AG04449 (cell line): ENCODE data around the gene FABP3.

Experiments
- CTCF ChIA-PET: fragments of 350-600 bp; formaldehyde crosslinking; extraction: SDS; loops from one replicate; lab custom pipeline; 2021; ENCODE audit warnings: antibody characterized with exemption; lab: Yijun Ruan, JAX
- POLR2A ChIA-PET: fragments of 400-600, 350-600 bp; formaldehyde crosslinking; extraction: SDS; loops from one replicate; lab custom pipeline; 2020; ENCODE audit warnings: antibody characterized with exemption, inconsistent platforms; lab: Yijun Ruan, JAX
- DNase-seq: peaks from one replicate; pipeline ENCODE4 v3.0.0-alpha.2; 2010; ENCODE audit warnings: low read depth, low spot score
- H3K4me3 ChIP-seq: 2 replicates; pipeline ENCODE4 v1.5.1; 2011; ENCODE audit warnings: low read depth, mild to moderate bottlenecking, control low read depth, low read length
- TF ChIP-seq, protein P1 (sequence below): IDR thresholded peaks from one replicate; pipeline ENCODE4 v1.5.1; 2011; ENCODE audit warnings: mild to moderate bottlenecking, moderate library complexity, low read length, control low read depth, inconsistent platforms; ENCODE audit not compliant: insufficient read depth; ENCODE audit errors: missing control alignments

Gene FABP3

DNA sequence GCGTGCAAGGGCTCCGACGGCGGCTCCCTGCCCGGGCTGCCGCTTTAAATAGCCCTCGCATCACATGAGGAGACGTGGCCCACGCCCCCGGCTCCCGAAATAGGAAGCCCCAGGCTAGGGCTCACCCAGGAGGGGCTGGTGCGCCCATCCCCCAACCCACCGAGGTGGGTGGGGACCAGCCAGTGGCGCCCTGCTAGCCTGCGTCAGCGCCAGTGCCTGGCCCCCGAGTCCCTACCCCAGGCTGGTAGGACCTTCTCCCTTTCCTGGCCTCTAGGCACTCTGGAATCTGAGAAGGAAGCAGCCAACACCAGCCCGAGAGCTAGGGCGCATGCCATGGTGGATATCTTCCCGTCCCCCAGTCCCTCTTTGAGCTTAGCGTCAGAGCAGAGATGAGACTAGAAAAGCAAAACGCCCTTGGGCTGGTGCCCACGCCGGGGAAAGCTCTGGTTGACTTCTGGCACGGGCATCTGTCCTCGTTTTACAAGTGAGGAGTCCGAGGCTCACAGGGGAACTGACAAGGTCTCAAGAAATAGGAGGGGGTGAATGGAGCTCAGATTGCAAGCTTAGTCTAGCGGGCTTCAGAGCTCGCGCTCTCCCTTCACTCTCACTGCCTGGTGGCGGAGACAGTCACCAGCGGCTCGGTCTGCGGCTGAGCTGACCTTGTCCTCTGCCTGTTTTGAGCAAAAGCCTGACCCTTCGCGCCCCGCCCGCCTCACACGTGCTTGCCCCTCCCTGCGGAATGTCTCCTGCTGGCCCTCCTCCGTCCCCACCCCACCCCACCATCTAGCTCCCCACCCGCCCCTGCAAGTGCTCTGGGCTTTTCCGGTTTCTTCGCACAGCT is at the start of gene FABP3:
FABP3 (minus strand) TSS at position 21 of the 841 bp plus-strand sequence. CDS start 62 bp downstream, outside the sequence.
- H3K4me3 ChIP-seq, result peak within 1 kb of the TSS; percentile 54
- no peak for DNase-seq
- TF ChIP-seq, protein P1, sequence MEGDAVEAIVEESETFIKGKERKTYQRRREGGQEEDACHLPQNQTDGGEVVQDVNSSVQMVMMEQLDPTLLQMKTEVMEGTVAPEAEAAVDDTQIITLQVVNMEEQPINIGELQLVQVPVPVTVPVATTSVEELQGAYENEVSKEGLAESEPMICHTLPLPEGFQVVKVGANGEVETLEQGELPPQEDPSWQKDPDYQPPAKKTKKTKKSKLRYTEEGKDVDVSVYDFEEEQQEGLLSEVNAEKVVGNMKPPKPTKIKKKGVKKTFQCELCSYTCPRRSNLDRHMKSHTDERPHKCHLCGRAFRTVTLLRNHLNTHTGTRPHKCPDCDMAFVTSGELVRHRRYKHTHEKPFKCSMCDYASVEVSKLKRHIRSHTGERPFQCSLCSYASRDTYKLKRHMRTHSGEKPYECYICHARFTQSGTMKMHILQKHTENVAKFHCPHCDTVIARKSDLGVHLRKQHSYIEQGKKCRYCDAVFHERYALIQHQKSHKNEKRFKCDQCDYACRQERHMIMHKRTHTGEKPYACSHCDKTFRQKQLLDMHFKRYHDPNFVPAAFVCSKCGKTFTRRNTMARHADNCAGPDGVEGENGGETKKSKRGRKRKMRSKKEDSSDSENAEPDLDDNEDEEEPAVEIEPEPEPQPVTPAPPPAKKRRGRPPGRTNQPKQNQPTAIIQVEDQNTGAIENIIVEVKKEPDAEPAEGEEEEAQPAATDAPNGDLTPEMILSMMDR, result no peak
- ChIA-PET CTCF (interaction anchor here (0.7 to 11.7 kb wide), 11 partner anchors 11 to 193 kb away, joined by 3 to 84 read pairs (median 4); no protein-coding TSS in a partner anchor), POLR2A (interaction anchor here (0.7 to 1.1 kb wide), 4 partner anchors 24 to 76 kb away, joined by 3 to 5 read pairs (median 4); partner anchors contain the start of genes SNRNP40 and ZCCHC17)

DNA sequence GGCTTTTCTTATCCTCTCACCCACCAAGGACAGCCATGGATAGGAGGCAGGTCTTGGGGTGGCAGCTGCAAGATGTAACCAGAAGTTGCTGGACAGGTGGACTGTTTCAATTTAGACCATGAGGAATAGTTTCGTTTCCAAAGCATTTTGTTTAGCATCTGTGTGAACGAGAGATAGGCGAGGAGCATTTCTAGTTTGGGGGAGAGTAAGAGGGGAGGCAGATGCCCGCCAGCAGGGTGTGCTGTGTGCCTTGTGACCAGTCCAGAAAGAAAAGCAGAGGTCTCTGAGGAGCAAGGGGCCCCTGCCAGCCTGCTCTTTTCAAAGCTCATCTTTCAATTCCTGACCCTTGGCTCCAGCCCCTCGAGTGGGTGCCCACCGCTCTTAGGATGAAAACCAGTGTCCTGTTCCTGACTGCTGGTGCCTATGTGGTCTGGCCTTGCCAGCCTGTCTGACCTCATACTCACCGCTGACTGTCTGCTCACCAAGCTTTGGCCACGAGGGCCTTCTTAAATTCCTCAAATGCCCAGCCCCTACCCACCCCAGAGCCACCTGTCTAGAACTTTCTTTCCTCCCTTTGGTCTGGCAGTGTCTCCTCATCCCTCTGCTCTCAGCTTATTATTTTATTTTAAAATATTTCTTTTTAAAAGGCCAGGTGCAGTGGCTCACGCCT is 48.6 kb upstream of the FABP3 start:
- ChIA-PET POLR2A (interaction anchor here (0.7 kb wide), 1 partner anchor 27 kb away, joined by 3 read pairs; no protein-coding TSS in a partner anchor), CTCF (interaction anchor here (0.6 to 20.6 kb wide), 32 partner anchors 9 to 389 kb away, joined by 3 to 640 read pairs (median 4); partner anchors contain the start of genes FABP3 and SERINC2)
- no peak for DNase-seq
- H3K4me3 ChIP-seq, result no peak overlapping the region
- TF ChIP-seq, protein P1, result peak; percentile 59

DNA sequence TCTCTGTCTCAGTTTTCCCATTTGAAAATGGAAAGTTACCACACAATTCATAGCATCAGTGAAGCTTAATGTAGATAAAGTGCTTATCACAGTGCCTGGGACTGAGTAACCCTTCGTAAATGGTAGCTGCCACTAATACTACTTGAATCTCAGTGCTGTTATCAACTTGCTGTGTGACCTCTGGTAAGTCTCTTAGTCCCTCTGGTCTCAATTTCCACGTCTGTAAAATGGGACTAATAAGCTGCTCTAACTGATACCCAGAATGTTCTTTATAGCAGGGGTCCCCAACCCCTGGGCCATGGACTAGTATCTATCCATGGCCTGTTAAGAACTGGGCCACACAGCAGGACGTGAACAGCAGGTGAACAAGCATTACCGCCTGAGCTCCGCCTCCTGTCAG is 47.8 kb upstream of the FABP3 start:
- ChIA-PET CTCF (interaction anchor here (0.8 to 20.6 kb wide), 19 partner anchors 9 to 258 kb away, joined by 3 to 640 read pairs (median 4); partner anchors contain the start of genes FABP3 and SERINC2), POLR2A (no interaction called here)
- no peak for DNase-seq
- TF ChIP-seq, protein P1, result no peak
- H3K4me3 ChIP-seq, result no peak overlapping the region

DNA sequence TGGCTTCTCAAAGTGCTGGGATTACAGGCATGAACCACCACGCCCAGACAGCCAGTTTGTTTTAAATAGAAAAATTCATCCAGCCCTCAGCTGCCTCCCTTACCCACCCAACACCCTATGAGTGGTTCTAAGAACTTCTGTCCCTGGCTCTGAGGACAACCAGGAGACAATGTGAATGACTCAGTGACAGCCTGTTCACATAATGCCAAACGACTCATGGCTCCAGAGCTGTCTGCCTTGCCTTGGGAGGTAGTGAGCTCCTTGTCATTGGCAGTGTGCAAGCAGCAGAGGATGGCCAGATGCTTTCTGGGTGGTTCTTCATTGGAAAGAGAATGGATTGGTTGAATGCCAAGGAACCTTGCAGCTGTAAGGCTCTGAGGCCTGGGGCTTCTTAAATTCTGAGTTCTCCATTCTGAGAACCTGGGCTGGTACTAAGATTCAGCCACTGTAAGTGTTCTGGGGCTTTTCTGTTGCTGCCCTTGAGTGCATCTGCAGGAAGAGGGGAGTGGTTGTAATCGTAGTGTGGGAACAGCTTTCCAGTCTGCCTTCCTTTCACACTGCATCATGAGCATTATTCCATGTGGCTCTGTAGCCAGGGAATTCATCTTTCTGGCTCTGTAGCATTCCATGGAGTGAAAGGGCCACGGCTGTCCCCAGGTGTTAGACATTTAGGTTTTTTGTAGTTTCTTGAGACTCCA is 45.9 kb upstream of the FABP3 start:
- ChIA-PET CTCF (interaction anchor here (1.0 to 20.6 kb wide), 5 partner anchors 7 to 235 kb away, joined by 5 to 640 read pairs (median 77); partner anchors contain the start of gene SERINC2), POLR2A (interaction anchor here (0.6 kb wide), 1 partner anchor 433 kb away, joined by 3 read pairs; no protein-coding TSS in a partner anchor)
- DNase-seq, result no peak
- H3K4me3 ChIP-seq, result no peak overlapping the region
- TF ChIP-seq, protein P1, result no peak

DNA sequence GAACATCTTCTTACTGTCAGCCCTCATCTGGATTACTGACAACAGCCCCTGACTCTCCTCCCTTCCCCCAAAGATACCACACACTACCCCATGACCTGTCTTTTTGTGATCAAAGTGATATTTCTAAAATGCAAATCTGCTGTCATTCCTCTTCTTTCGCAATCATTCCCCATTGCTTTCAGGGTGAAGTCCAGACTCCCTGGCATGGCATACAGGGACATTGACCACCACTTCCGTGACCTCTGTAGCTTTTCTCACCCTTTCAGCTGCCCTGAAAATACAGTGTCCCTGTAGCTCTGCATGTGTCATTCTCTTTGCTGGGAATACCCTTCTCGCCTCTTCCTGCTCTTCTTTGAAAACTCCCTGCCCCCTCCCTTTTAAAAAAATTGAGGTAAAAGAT is 44.3 kb upstream of the FABP3 start:
- TF ChIP-seq, protein P1, result no peak
- no peak for DNase-seq
- ChIA-PET POLR2A (no interaction called here), CTCF (interaction anchor here (1.0 to 20.6 kb wide), 2 partner anchors 22 to 43 kb away, joined by 3 to 640 read pairs; no protein-coding TSS in a partner anchor)
- H3K4me3 ChIP-seq, result no peak overlapping the region
